K562 (cell line): Measurements from ENCODE around the gene SATB2. TPM values are rescaled to one million over a fixed set of nuclear protein-coding genes. Genes with fewer than 3 reads are reported as not detected.
A peak's percentile ranks its signal among the peaks of the same experiment; 100 is the strongest.

Experiments
- CBX8 ChIP-seq: fragments of 200-600 bp; sonication (generic); IDR thresholded peaks from 2 replicates; pipeline ENCODE4 v1.6.1; 2012; ENCODE audit warnings: borderline replicate concordance, mixed run types, low read depth, mild to moderate bottlenecking, moderate library complexity, mixed read lengths, low read length, control low read depth, inconsistent platforms; ENCODE audit not compliant: poor library complexity, severe bottlenecking; ENCODE audit errors: extremely low read depth
- ETV1 ChIP-seq: fragments of 450-650 bp; conservative IDR thresholded peaks from 2 replicates; pipeline ENCODE4 v1.6.1; 2016; ENCODE audit warnings: missing genetic modification characterization, control low read depth, low read depth, missing compliant biosample characterization
- HNRNPK ChIP-seq: fragments of 200-400 bp; formaldehyde crosslinking; IDR thresholded peaks from one replicate; pipeline ENCODE4 v1.6.1; 2018; ENCODE audit warnings: mild to moderate bottlenecking, low read depth, low read length; ENCODE audit not compliant: poor library complexity, severe bottlenecking
- MAZ ChIP-seq, 2 experiments: fragments of 450-650 bp in 1 of 2; sonication (generic) in 1 of 2; formaldehyde crosslinking; IDR thresholded peaks in 1 of 2; conservative IDR thresholded peaks in 1 of 2; 2 replicates each; pipeline versions ENCODE4 v1.4.0 to v1.5.0; 2020; ENCODE audit warnings: mild to moderate bottlenecking in 1 of 2, missing genetic modification reagents in 1 of 2
- MIER1 ChIP-seq: fragments of 450-650 bp; IDR thresholded peaks from 2 replicates; pipeline ENCODE4 v1.6.1; 2016; ENCODE audit warnings: antibody characterized with exemption, mild to moderate bottlenecking, low read depth
- TAF7 ChIP-seq: fragments of 450-650 bp; IDR thresholded peaks from 2 replicates; pipeline ENCODE4 v1.6.1; 2016; ENCODE audit warnings: missing genetic modification characterization, missing compliant biosample characterization
- TCF7L2 ChIP-seq: fragments of 150-350 bp; IDR thresholded peaks from 2 replicates; pipeline ENCODE4 v1.6.1; 2016; ENCODE audit warnings: low read depth, mild to moderate bottlenecking, low read length, moderate library complexity
- ZNF507 ChIP-seq: conservative IDR thresholded peaks from 2 replicates; pipeline ENCODE4 v1.6.1; 2017; ENCODE audit warnings: missing genetic modification characterization, missing compliant biosample characterization
- polyA plus RNA-seq, 8 experiments: library from polyadenylated mRNA; depleted of rRNA in 4 of 8; stranded (reverse) in 5 of 8; unstranded in 3 of 8; fragments of >200 nt; fragmentation: Nextera tagmentation in 2 of 8; fragmentation: Illumina TruSeq in 1 of 8; extraction: Ambion mirVana in 2 of 8; extraction: Trizol in 1 of 8; gene quantifications; 2 replicates each; pipeline versions ENCODE4 v1.2.1 to v1.2.3, GENCODE V29; 2011 to 2014; ENCODE audit warnings: inconsistent platforms in 1 of 8, missing spikeins in 1 of 8
- total RNA-seq, 7 experiments: library from RNA; depleted of rRNA in 6 of 7; stranded (reverse); fragments of >200 nt in 6 of 7; fragmentation: Illumina TruSeq in 2 of 7; extraction: Trizol in 2 of 7; gene quantifications; 2 replicates each; pipeline versions ENCODE4 v1.2.1 to v1.2.3, GENCODE V29; 2011 to 2021; ENCODE audit warnings: low replicate concordance in 1 of 7
- TF ChIP-seq, protein P1 (sequence below), 2 experiments: fragments of 450-650 bp in 1 of 2; sonication (generic) in 1 of 2; formaldehyde crosslinking in 1 of 2; IDR thresholded peaks; 2 replicates each; pipeline versions ENCODE4 v1.7.1 to v1.9.0; 2016 to 2022; ENCODE audit warnings: inconsistent platforms in 1 of 2, mild to moderate bottlenecking in 1 of 2, missing genetic modification reagents in 1 of 2
- TF ChIP-seq, protein P2 (sequence below): fragments of 450-650 bp; IDR thresholded peaks from 2 replicates; pipeline ENCODE4 v1.6.1; 2016; ENCODE audit warnings: borderline replicate concordance
- TF ChIP-seq, protein P3 (sequence below): fragments of 200-800 bp; sonication (Bioruptor generic); IDR thresholded peaks from 2 replicates; pipeline ENCODE4 v1.6.1; 2017; ENCODE audit warnings: missing genetic modification characterization, missing compliant biosample characterization
- TF ChIP-seq, protein P4 (sequence below): fragments of 250-450 bp; sonication (Bioruptor Pico); IDR thresholded peaks from 2 replicates; pipeline ENCODE4 v1.8.0; 2022; ENCODE audit warnings: moderate library complexity, mild to moderate bottlenecking, inconsistent platforms

SATB2 gene
- total and polyA plus RNA-seq, 9 of the 15 experiments (the other 6 are each of a cell fraction or from before 2014, with no cell fraction given): 4.5 to 34.0 (median 15.1) TPM

DNA sequence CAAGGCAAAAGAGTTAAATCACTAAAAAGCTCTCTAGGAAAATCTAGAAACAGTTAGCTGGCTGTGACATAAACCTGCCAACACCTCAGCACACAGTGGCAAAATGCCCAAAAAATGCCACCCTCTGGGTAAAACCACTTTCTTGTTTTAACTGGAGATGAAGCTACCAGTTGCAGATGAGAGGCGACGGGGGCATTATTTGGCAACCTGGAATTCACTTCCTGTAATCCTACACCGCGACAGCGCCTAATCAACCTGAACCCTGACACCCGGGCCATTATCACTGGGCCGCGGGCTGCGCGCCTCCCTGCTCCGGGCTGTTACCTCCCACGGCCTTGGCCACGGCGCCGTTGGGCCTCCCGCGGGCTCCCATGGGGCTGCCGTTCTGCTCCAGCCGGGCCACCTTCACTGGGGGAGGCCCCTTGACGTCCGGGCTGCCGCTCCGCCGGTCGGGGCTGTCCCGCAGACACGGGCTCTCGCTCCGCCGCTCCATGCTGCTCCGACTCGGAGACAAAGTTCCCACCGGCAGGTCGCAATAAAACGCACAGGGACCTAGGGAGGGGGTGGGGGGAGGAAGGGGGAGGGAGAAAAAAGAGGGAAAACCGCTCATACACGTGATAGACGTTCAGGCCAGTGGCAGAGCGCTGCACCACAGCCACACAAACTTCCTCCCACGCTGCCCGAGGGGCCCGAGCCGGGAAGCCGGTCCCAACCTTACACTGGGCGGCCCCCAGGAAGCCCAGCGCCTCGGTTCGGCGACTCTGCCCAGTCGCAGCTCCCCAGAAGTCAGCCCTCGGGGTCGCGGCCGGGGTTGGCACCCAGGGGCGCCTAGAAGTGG, 2.0 kb downstream of the SATB2 start (continued):
- TF ChIP-seq, protein P1, sequence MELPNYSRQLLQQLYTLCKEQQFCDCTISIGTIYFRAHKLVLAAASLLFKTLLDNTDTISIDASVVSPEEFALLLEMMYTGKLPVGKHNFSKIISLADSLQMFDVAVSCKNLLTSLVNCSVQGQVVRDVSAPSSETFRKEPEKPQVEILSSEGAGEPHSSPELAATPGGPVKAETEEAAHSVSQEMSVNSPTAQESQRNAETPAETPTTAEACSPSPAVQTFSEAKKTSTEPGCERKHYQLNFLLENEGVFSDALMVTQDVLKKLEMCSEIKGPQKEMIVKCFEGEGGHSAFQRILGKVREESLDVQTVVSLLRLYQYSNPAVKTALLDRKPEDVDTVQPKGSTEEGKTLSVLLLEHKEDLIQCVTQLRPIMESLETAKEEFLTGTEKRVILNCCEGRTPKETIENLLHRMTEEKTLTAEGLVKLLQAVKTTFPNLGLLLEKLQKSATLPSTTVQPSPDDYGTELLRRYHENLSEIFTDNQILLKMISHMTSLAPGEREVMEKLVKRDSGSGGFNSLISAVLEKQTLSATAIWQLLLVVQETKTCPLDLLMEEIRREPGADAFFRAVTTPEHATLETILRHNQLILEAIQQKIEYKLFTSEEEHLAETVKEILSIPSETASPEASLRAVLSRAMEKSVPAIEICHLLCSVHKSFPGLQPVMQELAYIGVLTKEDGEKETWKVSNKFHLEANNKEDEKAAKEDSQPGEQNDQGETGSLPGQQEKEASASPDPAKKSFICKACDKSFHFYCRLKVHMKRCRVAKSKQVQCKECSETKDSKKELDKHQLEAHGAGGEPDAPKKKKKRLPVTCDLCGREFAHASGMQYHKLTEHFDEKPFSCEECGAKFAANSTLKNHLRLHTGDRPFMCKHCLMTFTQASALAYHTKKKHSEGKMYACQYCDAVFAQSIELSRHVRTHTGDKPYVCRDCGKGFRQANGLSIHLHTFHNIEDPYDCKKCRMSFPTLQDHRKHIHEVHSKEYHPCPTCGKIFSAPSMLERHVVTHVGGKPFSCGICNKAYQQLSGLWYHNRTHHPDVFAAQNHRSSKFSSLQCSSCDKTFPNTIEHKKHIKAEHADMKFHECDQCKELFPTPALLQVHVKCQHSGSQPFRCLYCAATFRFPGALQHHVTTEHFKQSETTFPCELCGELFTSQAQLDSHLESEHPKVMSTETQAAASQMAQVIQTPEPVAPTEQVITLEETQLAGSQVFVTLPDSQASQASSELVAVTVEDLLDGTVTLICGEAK (IDR thresholded peaks at IDR 0.05): no peak
- TF ChIP-seq, protein P1 (CRISPR knock-in tag; IDR thresholded peaks at IDR 0.05): no peak
- peak; percentile 63; the same call in 1 of the 2 replicates for TF ChIP-seq ETV1
- TF ChIP-seq MAZ (CRISPR knock-in tag; conservative IDR thresholded peaks at IDR 0.05 in 1 of 2, IDR thresholded peaks at IDR 0.05 in 1 of 2): peak; percentile 59 to 75
- TF ChIP-seq, protein P2, sequence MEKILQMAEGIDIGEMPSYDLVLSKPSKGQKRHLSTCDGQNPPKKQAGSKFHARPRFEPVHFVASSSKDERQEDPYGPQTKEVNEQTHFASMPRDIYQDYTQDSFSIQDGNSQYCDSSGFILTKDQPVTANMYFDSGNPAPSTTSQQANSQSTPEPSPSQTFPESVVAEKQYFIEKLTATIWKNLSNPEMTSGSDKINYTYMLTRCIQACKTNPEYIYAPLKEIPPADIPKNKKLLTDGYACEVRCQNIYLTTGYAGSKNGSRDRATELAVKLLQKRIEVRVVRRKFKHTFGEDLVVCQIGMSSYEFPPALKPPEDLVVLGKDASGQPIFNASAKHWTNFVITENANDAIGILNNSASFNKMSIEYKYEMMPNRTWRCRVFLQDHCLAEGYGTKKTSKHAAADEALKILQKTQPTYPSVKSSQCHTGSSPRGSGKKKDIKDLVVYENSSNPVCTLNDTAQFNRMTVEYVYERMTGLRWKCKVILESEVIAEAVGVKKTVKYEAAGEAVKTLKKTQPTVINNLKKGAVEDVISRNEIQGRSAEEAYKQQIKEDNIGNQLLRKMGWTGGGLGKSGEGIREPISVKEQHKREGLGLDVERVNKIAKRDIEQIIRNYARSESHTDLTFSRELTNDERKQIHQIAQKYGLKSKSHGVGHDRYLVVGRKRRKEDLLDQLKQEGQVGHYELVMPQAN: 0 out of 2 replicates have a peak, but pooled peaks have one; percentile 49
- TF ChIP-seq CBX8: no peak
- no peak for TF ChIP-seq MIER1
- TF ChIP-seq TCF7L2: no peak
- TF ChIP-seq, protein P3, sequence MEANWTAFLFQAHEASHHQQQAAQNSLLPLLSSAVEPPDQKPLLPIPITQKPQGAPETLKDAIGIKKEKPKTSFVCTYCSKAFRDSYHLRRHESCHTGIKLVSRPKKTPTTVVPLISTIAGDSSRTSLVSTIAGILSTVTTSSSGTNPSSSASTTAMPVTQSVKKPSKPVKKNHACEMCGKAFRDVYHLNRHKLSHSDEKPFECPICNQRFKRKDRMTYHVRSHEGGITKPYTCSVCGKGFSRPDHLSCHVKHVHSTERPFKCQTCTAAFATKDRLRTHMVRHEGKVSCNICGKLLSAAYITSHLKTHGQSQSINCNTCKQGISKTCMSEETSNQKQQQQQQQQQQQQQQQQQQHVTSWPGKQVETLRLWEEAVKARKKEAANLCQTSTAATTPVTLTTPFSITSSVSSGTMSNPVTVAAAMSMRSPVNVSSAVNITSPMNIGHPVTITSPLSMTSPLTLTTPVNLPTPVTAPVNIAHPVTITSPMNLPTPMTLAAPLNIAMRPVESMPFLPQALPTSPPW (CRISPR knock-in tag): peak; percentile 91
- no peak for TF ChIP-seq TAF7 (tag)
- TF ChIP-seq, protein P4, sequence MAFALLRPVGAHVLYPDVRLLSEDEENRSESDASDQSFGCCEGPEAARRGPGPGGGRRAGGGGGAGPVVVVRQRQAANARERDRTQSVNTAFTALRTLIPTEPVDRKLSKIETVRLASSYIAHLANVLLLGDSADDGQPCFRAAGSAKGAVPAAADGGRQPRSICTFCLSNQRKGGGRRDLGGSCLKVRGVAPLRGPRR (CRISPR knock-in tag): no peak
- TF ChIP-seq ZNF507: no peak
- TF ChIP-seq HNRNPK: no peak
